Cardiac fibroblast (primary cell): ENCODE data around the gene MSH4.

Source experiments
- DNase-seq, 2 donors: peaks; one replicate each; pipeline versions ENCODE4 v3.0.0 to v3.0.0-alpha.2; 2010; ENCODE audit warnings: low read depth in 2 of 2
- H3K4me3 ChIP-seq, 2 donors: replicated peaks in 1 of 2; 1 replicate in 1 of 2; 2 replicates in 1 of 2; pipeline ENCODE4 v1.5.1; 2011; ENCODE audit warnings: low read depth in 2 of 2, low read length in 2 of 2, mild to moderate bottlenecking in 2 of 2, moderate library complexity in 1 of 2
- TF ChIP-seq, protein P1 (sequence below): IDR thresholded peaks from one replicate; pipeline ENCODE4 v1.5.1; 2011; ENCODE audit warnings: low read depth, mild to moderate bottlenecking, low read length, inconsistent platforms

MSH4 gene

DNA sequence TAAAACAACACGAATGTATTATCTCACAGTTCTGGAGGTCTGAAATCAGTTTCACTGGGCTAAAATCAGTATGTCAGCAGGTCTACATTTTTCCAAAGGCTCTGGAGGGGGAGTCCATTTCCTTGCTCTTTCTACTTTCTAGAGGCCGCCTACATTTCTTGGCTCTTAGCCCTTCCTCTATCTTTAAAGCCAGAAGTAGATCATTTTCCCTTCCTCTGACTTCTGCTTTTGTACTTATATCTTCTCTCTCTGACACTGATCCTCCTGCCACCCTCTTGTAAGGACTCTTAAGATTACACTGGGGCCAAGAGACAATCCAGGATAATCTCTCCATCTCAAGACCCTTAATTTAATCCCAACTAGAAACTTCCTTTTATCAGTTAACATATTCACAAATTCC is 41.4 kb downstream of the MSH4 start:
- peak in 1 of 2 donors; percentile 4 for DNase-seq
- TF ChIP-seq, protein P1, sequence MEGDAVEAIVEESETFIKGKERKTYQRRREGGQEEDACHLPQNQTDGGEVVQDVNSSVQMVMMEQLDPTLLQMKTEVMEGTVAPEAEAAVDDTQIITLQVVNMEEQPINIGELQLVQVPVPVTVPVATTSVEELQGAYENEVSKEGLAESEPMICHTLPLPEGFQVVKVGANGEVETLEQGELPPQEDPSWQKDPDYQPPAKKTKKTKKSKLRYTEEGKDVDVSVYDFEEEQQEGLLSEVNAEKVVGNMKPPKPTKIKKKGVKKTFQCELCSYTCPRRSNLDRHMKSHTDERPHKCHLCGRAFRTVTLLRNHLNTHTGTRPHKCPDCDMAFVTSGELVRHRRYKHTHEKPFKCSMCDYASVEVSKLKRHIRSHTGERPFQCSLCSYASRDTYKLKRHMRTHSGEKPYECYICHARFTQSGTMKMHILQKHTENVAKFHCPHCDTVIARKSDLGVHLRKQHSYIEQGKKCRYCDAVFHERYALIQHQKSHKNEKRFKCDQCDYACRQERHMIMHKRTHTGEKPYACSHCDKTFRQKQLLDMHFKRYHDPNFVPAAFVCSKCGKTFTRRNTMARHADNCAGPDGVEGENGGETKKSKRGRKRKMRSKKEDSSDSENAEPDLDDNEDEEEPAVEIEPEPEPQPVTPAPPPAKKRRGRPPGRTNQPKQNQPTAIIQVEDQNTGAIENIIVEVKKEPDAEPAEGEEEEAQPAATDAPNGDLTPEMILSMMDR = no peak
- no peak overlapping the region for H3K4me3 ChIP-seq

DNA sequence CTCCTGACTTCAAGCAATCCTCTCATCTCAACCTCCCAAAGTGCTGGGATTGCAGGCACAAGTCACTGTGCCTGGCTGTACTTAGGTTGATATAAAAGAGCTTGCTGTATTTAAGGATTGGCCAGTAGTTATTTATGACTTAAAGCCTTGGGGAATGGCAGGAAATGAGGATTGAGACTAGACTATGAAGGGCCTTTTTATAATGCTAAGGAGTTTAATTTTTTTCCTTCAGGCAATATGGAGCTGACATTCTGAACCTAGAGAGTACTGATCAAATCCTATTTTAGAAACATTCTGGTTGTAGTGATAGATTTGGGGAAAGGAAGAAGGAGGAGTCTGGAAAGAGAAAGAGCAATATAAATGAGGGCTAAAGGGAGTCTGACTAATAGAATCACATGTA is 44.7 kb downstream of the MSH4 start:
- TF ChIP-seq, protein P1 = no peak
- DNase-seq = no peak
- H3K4me3 ChIP-seq = no peak overlapping the region

DNA sequence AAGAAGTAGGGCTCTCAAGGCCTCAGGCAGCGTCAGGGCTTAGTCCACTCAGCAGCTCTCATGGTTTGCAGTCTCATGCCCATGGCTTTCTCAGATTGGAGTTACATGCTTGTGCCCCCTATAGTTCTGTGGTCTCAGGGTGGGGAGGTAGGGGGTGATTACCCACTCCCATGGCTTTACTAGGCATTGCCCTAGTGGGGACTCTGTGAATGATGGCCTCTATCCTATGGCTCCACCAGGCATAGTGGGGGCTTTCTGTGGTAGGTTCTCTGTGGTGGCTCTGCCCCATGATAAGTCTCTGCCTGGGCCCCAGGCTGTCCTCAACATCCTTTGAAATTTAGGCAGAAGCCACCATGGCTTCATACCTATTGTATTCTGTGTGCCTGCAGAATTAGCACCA is 48.9 kb downstream of the MSH4 start:
- H3K4me3 ChIP-seq = no peak overlapping the region
- no peak for DNase-seq
- TF ChIP-seq, protein P1 = no peak

DNA sequence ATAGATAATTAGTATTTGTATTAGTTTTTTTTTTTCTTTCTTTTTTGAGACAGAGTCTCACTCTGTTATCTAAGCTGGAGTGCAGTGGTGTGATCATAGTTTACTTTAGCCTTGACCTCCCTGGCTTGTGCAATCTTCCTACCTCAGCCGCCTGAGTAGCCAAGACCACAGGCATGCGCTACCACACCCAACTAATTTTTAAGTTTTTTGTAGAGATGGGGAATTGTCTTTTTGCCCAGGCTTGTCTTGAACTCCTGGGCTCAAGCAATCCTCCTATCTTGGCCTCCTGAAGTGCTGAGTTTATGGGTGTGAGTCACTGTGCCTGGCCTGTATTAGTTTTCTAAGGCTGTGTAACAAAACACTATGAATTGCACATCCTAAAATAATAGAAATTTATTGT is 58.3 kb downstream of the MSH4 start:
- TF ChIP-seq, protein P1 = no peak
- peak; percentile 33 to 56 for DNase-seq

DNA sequence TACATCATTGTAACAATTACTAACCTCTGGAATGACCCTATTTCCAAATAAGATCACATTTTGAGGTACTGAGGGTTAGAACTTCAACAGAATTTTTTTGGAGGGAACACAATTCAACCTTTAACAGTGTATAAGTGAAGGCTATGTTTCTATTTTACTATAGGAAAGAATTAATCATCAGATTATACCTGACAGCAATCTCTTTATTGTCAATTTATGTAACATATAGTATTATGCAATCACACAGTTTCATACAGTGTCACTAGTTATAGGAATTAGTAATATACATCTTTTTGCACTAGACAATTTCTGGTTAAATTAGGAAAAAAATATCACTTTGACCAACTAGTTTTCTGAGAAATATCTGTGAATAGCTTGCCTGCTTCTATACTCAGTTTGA is 59.1 kb downstream of the MSH4 start:
- H3K4me3 ChIP-seq = no peak overlapping the region
- TF ChIP-seq, protein P1 = no peak
- DNase-seq = no peak

More for the DNA sequence above, 58.3 kb downstream of the MSH4 start:
- H3K4me3 ChIP-seq = no peak overlapping the region

DNA sequence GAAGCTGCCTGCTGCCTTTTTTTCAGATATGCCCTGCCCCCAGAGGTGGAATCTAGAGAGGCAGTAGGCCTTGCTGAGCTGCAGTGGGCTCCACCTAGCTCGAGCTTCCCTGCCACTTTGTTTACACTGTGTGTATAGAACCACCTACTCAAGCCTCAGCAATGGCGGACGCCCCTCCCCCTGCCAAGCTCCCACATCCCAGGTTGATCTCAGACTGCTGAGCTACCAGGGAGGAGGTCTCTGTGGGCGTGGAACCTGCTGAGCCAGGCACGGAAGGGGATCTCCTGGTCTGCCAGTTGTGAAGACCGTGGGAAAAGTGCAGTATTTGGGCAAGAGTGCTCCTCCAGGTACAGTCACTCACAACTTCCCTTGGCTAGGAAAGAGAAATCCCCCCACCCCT is 65.1 kb downstream of the MSH4 start:
- DNase-seq = no peak
- H3K4me3 ChIP-seq = no peak overlapping the region
- TF ChIP-seq, protein P1 = no peak

DNA sequence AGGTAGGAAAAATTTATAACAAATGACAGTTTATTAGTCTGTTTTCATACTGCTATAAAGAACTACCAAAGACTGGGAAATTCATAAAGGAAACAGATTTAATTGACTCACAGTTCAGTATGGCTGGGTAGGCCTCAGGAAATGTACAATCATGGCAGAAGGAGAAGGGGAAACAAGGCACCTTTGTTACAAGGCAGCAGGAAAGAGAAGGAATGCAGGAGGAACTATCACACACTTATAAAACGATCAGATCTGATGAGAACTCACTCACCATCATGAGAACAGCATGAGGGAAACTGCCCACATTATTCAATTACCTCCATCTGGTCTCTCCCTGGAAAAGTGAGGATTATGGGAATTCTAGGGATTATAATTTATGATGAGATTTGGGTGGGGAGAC is 74.3 kb downstream of the MSH4 start:
- TF ChIP-seq, protein P1 = no peak
- no peak for DNase-seq
- no peak overlapping the region for H3K4me3 ChIP-seq
